Mesangial cell (primary cell): ENCODE results near the gene TUBG1. TPM values are rescaled to one million over a fixed set of nuclear protein-coding genes. Genes with fewer than 3 reads are reported as not detected.

ENCODE experiments used
- total RNA-seq: library from RNA; depleted of rRNA; stranded (reverse); fragments of >200 nt; gene quantifications from 2 replicates; pipeline ENCODE4 v1.2.3, GENCODE V29; 2015

Gene TUBG1
- total RNA-seq: 56.2 and 201 TPM in 2 replicates

GRCh38 chr17:42609182-42609813 is at the start of gene TUBG1, which contains the start of gene RETREG3:
TUBG1 (plus strand) TSS chr17:42609683; CDS start chr17:42609738, 55 bp downstream.
RETREG3 (minus strand) TSS chr17:42609374; CDS start chr17:42609324, 50 bp downstream.

GRCh38 chr17:42561897-42562387 is 47.5 kb upstream of the TUBG1 start, which contains the start of gene COASY:
COASY (plus strand) TSS chr17:42562148; CDS start chr17:42562623, 475 bp downstream.

GRCh38 chr17:42566883-42567573 is 42.5 kb upstream of the TUBG1 start, which contains the start of gene MLX:
MLX (plus strand) TSS chr17:42567100; CDS start chr17:42567125, 25 bp downstream.

GRCh38 chr17:42577532-42578281 is 31.8 kb upstream of the TUBG1 start, which contains the start of gene PSMC3IP:
PSMC3IP (minus strand) TSS chr17:42577729; CDS start chr17:42577686, 43 bp downstream.

GRCh38 chr17:42659079-42659931 is 49.8 kb downstream of the TUBG1 start, which contains the start of gene TUBG2:
TUBG2 (plus strand) TSS chr17:42659284; CDS start chr17:42659504, 220 bp downstream.

Other genes starting within 250 kb of the TUBG1 start
- gene STAT3, start 221.2 kb upstream of the TUBG1 start, total RNA-seq: 59.0 and 101 TPM in 2 replicates
- gene CAVIN1, start 186.4 kb upstream of the TUBG1 start, total RNA-seq: 224 and 302 TPM in 2 replicates
- 27.1 and 55.4 TPM in 2 replicates for gene ATP6V0A1, start 150.8 kb upstream of the TUBG1 start, total RNA-seq
- 35.8 and 77.3 TPM in 2 replicates for gene NAGLU, start 73.4 kb upstream of the TUBG1 start, total RNA-seq
- gene HSD17B1, start 56.8 kb upstream of the TUBG1 start, total RNA-seq: 1.1 and 4.4 TPM in 2 replicates
- gene COASY, start 47.5 kb upstream of the TUBG1 start, total RNA-seq: 44.5 and 55.6 TPM in 2 replicates
- 26.2 and 27.4 TPM in 2 replicates for gene MLX, start 42.6 kb upstream of the TUBG1 start, total RNA-seq
- gene PSMC3IP, start 32.0 kb upstream of the TUBG1 start, total RNA-seq: 2.2 and 13.2 TPM in 2 replicates
- gene RETREG3, start 309 bp upstream of the TUBG1 start, total RNA-seq: 40.9 and 65.5 TPM in 2 replicates
- 17.1 and 18.9 TPM in 2 replicates for gene TUBG2, start 49.6 kb downstream of the TUBG1 start, total RNA-seq
- 15.8 and 22.2 TPM in 2 replicates for gene PLEKHH3, start 67.3 kb downstream of the TUBG1 start, total RNA-seq
- 5.4 and 13.8 TPM in 2 replicates for gene CCR10, start 72.2 kb downstream of the TUBG1 start, total RNA-seq
- gene CNTNAP1, start 72.8 kb downstream of the TUBG1 start, total RNA-seq: 9.8 and 15.8 TPM in 2 replicates
- gene EZH1, start 135.4 kb downstream of the TUBG1 start, total RNA-seq: 5.2 and 15.0 TPM in 2 replicates
- gene RAMP2, start 151.5 kb downstream of the TUBG1 start, total RNA-seq: 5.1 TPM in 2 replicates
- 123 and 129 TPM in 2 replicates for gene VPS25, start 163.8 kb downstream of the TUBG1 start, total RNA-seq
- 4.8 and 6.7 TPM in 2 replicates for gene WNK4, start 170.9 kb downstream of the TUBG1 start, total RNA-seq
- gene COA3, start 189.0 kb downstream of the TUBG1 start, total RNA-seq: 73.0 and 80.6 TPM in 2 replicates
- gene CNTD1, start 189.2 kb downstream of the TUBG1 start, total RNA-seq: not detected in 2 replicates
- 103 and 170 TPM in 2 replicates for gene BECN1, start 214.6 kb downstream of the TUBG1 start, total RNA-seq
- gene PSME3, start 223.7 kb downstream of the TUBG1 start, total RNA-seq: 77.8 and 137 TPM in 2 replicates
- 0.65 and 0.89 TPM in 2 replicates for gene AOC2, start 234.9 kb downstream of the TUBG1 start, total RNA-seq
- gene AOC3, start 241.5 kb downstream of the TUBG1 start, total RNA-seq: 0.38 TPM in 1 of 2 replicates, not detected in the other